ENCODE measurements around the gene SPAG16.

Gene SPAG16

DNA sequence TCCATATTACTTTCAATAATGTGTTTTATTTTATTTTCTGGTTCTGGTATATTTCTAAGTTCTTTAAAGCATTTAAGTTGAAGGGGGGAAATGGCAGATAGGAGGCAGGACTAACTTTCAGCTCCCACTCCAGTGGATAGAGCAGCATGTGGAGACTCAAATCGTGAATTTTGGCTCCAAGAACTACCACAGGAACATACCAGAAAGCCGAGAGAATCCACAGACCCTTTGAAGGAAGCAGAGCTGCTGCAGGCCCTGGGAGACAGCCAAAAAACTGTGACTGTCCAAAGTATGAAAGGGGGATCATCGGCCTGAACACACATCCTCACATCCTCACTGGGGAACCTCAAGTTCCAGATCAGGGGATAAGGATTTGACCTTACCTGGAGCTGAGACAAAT, 919.0 kb downstream of the SPAG16 start:
- no peak for DNase-seq

DNA sequence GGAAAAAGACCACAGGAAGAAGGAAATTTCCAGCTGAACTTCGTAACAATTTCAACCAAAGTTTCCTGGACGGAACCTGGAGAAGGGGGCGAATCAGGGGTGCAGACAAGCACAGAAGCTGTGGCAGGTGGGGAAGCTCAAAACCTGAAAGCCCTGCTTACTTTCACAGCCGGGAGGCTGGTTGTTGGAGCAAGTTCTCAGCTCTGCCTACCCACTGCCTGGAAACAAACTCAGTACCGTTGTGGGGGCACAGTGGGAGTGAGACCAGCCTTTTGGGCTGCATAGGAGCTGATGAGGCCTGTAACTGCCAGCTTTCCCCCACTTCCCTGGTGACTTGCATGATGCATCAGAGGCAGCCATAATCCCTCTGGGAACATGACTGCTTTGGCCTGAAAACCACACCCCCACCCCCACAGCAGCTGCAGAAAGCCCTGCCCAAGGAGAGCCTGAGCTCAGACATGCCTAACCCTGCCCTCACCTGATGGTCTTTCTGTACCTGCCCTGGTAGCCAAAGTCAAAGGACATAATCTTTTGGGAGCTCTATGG, 919.6 kb downstream of the SPAG16 start:
- no peak for DNase-seq

DNA sequence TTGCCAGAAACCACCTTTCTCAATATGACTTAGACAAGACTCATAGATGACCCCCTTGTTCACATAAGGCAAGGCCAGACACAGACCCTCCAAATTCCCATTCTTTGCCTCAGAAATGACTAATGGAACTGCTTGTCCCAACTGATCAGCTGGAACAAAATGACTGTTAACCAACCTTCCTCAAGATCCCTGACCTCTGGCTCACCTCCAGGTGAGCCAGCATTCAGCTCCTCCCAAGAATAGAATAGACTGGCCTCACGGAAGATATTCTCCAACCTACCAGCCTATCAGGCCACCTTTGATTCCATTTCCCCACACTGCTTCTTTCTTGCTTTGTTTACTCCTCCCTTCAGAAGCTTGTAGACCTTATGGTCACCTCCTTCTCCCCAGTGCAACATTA, 930.8 kb downstream of the SPAG16 start:
- no peak for DNase-seq

DNA sequence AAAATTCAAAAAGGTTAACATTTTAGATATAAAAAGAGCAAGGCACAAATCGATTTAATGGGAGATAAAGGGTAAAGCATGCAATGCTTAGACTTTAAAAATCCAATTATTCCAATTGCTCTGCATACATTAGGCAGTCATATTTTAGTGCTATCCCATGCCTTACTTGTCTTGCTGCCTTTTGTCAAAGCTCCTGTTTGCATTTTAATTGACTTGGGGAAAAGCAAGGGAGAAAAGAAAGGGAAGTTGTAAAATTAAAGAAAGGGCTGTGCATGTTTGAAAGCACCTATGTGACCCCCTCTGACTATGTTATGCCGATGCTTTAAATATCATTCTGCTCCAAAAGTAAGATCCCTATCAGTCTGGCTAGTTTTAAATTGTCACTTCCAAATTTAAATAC, 932.9 kb downstream of the SPAG16 start:
- DNase-seq: no peak

DNA sequence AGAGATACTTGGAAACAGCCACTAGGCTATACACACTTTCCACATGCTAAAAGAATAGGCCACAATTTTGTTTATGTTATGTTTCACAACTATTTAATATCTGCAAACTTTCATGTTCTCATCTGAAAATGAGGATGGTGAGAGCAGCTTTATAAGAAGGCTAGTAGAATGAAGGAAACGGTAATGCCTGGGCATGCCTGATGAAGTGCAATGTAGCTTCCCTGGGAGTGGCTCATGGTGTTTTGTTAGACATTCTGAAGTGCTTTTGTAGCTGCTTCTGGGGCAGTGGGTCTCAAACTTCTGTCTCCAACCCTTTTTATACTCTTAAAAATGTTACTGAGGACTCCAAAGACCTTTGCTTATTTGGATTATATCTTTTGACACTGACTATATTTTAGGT, 933.3 kb downstream of the SPAG16 start:
- no peak for DNase-seq

DNA sequence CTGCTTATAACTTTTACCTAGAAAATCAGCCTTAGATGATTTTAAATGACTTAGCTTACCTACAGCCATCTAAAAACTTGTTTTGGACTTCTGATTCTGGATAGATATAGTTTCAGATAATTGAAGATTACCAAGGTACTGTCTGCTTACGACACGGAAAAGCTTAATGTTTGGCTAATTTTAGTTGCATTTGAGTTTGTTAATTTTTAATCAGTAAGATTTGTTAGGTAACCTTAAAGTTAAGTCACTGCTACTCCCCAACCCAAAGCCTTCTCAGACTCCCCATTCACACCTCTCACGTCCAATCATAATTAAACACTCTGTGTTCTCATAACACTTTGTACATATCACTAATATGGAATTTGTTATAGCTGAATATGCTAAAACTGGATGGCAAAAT, 936.0 kb downstream of the SPAG16 start:
- no peak for DNase-seq

DNA sequence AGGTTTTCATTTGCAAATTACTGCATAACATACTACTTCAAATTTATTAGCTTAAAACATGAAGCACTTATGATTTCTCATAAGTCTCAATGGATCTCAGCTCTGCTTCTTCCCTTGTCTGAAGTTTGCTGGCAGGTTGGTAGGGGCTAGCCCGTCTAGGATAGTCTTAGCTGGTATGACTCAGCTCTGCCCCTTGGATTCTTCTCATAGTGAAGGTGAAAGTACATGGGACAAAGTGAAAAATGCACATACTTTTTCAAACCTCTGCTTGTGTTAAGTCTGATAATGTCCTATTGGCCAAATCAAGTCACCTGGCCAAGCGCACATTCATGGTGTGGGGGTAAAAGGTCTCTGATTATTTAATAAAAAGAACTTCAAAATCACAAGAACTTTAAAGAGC, 941.8 kb downstream of the SPAG16 start:
- DNase-seq: no peak

DNA sequence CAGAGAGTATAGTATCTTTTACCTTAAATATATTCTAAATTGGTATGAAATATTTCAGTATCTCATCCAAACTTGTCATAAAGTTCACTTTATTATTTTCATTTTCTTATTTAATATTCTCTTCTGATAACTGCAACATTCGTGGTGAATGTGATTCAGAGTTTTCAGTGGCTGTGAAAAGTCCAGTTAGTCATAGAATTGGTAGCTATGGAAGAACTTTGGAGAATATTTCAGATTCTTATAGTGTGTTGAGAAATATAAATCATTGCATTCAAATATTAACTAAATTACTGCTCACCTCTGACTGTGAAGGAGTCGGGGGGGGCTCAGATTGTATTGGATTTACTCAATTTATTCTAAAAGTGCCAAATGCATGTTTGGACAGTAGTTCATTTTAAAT, 948.0 kb downstream of the SPAG16 start:
- DNase-seq: no peak

DNA sequence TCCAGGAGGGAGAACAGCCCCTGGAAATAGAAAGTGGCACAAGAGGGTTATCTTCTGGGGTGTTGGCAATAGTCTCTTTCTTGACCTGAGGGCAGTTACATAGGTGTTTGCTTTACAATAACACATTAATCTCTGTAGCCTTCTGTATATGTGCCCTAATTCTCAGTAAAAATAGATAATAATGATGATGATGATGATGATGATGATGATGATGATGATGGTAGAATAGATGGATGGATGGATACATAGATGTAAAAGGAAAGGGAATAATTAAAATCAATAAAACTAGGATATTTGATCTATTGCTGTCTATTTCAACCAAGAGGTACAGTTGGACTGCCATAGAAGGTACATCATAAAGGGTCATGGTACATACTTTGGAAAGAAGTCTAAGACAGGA, 948.9 kb downstream of the SPAG16 start:
- no peak for DNase-seq

DNA sequence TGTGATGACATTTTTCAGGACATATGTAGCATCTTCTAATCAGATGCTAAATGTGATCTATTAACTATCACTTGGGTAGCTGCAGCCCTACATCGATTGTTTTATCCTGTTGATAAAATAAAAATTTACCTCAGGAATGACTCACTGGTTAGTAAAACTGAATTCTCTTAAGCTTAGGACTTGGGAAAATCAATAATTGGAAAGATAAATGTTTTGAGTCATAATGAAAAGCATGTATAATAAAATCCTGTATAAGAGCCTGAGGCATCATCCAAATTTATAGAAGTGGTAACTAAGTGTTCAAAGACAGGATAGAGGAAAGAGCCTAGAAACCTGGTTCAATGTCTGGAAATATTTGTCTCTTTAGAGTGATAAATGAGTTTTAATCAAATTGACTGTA, 958.5 kb downstream of the SPAG16 start:
- DNase-seq: no peak

DNA sequence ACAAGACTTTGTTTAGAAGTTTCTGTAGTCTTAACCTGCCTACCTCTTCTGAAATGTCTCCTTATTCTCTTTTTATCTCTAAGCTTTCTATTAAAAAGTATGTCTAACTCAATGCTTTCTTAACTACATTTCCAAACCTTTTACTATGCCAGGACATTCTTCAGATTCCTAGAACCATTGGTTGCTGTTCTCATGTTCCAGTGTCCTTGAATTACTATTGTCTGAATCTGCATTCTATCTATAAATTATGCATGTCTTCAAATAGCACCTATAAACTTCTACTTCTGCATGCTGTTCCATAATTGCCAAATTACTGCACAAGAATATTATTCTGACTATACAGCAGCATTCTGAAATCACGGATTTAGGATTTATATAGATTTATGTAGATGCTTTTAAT, 960.6 kb downstream of the SPAG16 start:
- DNase-seq: no peak

DNA sequence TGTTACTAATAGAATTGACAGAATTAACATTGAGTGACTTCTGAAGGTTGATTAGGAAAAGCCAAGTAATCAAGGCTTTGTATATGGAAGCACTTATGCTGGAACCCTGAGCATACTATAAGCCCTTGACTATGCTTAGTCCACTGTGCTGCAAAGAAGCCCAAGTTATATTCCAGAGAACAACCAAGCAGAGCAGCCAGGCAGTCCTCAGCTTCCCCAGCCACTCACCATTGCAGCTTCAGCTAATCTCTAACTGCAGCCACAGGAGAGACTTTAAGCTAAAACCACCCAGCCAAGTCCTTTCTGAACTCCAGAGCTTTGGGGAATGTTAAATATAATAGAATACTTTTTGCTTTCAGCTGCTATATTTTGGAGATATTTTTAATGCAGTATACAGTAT, 962.2 kb downstream of the SPAG16 start:
- DNase-seq: no peak

DNA sequence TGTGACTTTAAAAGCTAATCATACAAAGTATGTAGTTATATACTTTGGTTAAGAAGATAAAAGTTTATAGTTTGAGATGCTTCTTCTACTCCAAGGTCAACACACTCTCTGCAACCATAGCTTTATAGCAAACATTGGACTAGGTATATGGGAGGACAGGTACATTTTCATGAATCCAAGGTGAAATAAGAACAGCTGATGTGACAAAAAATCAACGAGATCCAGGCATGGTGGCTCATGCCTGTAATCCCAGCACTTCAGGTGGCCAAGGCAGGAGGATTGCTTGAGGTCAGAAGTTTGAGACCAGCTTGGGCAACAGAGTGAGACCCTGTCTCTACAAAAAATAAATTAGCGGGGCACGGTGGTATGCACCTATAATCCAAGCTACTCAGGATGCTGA, 963.3 kb downstream of the SPAG16 start:
- no peak for DNase-seq

DNA sequence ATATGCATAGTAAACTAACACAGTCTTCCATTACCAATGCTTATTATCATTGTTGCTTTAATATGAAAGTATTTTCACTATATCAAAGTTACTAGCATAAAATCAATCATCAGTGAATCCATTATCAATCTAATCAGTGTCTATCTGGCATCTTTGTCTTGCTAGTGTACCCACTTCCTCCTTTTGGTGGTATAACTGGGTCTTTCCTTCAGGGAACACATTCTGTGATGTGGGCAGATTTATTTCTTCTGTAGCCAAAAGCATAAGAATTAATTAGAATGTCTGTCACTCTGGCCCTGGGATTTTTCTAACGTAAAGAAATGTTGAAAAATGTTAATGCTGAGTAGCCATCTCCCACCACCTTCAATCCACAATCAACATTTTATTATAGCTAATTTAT, 970.8 kb downstream of the SPAG16 start:
- no peak for DNase-seq

DNA sequence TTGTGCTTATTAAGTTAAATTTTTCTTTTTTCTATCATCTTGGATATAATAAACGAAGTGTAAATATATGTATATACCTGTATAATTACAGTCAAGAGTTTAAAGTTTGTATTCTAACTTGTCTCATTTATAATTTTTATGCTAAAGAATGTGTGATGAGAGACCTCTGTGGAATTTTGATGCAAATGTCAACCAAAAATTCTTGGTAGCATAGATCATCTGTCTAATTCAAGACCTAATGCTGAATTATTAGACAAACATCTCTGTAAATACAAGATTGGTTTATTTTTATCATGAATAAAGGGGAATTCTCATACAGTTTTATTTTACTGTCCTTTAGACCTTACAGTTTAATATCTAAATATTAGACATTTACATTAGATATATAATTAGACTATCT, 977.4 kb downstream of the SPAG16 start:
- no peak for DNase-seq

DNA sequence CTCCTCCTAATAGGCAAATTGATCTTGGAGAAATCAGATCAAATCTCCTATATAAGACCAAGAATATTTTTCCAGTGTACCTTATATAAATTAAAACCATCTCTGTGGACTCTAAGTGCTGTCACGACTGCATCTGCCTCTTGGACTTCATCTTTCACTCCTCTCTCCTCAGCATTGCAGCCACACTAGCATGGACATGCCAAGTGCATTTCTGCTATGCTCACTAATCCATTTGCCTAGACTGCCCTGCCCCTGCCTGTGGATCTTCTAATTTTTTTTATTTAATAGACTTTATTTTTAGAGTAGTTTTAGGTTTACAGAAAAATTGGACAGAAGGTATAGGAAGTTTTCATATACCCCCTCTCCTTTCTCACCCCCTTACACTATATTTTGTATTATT, 979.9 kb downstream of the SPAG16 start:
- DNase-seq: no peak

DNA sequence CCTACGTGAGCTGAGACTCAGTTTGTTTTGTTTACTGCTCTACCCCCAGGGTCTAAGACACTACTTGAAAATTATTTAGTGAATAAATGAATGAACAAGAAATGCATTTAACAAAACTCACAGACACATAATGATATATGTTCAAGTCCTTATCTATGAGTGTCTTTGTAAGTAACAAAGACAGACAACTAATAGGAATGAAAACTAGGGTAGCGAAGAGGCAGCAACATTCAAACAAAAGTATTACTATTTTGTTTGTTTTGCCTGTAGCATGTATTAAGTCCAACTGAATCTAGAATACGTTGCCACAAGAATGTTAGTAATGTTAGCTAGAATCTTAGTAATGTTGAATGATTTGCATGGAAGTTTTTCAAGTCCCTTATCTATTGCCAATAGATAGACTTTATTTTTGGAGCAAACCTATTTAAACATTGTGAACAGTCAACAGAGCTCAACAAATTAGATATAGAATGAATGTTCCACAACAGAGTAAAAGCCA, 981.8 kb downstream of the SPAG16 start:
- DNase-seq: no peak

DNA sequence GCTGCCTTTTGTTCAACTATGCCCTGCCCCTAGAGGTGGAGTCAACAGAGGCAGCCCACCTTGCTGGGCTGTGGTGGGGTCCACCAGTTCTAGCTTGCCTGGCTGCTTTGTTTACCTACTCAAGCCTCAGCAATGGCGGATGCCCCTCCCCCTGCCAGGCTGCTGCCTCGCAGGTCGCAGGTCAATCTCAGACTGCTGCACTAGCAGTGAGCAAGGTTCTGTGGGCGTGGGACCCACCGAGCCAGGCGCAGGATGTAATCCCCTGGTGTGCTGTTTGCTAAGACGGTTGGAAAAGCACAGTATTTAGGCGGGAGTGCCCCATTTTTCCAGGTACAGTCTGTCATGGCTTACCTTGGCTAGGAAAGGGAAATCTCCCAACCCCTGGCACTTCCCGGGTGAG, 993.6 kb downstream of the SPAG16 start:
- no peak for DNase-seq

DNA sequence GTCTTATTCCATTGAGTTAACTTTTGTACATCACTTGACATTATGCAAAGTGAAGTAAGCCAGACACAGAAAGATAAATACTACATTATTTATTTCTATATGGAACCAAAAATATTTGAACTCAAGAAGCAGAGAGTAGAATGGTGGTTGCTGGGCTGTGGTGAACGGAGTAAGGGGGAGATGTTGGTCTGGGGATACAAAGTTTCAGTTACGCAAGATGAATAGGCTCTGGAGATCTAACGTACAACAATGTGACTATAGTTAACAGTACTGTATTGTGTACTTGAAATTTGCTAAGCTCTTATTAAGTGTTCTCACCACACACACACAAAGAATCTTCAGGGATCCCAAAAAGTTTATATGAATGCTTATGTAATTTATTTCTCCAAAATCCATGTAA, 1001.7 kb downstream of the SPAG16 start:
- DNase-seq: no peak

DNA sequence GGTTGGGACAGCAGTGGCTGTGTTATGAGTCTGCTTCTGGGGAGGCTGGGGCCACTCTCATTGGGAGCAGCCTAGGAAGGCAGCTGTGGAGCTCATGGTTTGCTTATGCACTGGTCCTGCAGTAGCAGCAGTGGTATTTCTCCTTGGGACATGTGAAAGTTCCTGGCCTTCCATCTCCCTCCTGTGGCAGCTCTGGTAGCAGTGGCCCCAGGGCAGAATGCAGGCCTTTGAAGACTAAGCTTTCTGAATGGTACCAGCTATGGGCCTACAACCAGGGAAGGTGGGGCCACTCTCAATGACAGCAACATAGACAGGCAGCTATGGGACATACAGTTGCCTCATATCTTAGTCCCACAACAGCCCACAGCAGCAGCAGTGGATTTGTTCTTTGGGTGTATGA, 1009.3 kb downstream of the SPAG16 start:
- DNase-seq: no peak

DNA sequence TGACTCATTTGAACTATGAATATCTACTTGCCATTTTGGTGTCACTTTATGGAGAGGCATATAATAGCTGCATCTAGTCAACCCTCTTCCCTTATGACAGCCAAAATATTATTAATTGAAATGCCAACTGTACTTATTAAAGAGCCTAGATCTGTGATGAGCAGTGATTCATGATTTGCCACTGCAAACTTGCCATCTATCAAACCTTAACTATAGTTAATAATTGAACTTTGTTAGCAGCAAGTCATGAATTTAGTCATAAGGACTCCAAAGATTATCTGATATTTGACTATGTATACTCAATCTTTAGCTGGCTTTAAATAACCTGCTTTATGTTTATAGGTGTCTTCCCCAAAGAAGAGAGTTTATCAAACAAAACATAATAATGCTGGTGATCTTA, 1010.2 kb downstream of the SPAG16 start:
- no peak for DNase-seq

DNA sequence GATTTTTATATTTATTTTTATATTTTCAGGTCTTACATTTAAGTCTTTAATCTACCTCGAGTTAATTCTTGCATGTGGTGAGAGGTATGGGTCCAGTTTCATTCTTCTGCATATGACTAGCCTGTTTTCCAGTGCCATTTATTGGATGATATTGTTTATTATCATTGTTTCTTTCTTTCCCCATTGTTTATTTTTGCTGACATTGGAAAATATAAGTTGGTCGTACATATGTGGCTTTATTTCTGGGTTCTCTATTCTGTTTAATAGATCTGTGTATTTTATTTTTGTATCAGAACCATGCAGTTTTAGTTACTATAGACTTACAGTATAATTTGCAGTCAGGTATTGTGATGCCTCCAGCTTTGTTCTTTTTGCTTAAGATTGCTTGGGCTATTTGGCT, 1013.2 kb downstream of the SPAG16 start:
- DNase-seq: no peak

DNA sequence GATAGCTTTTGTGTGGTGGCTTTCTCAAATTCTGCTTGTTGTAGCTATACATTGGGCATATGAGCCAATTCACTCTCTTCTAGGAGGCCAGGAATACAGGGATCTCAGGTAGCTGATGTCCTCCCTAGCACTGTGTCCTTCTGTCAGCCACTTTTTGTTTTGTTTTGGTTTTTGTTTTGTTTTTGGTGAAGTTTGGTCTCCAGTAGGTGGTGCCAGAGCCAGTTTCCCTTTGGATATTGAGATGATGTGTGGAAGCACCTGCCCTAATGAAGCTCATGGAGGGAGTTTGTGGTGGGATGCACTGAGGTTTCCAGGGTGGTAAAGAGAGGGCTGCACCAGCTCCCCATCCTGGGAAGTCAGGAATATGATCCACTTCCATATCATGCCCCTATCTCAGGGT, 1026.1 kb downstream of the SPAG16 start:
- DNase-seq: no peak

DNA sequence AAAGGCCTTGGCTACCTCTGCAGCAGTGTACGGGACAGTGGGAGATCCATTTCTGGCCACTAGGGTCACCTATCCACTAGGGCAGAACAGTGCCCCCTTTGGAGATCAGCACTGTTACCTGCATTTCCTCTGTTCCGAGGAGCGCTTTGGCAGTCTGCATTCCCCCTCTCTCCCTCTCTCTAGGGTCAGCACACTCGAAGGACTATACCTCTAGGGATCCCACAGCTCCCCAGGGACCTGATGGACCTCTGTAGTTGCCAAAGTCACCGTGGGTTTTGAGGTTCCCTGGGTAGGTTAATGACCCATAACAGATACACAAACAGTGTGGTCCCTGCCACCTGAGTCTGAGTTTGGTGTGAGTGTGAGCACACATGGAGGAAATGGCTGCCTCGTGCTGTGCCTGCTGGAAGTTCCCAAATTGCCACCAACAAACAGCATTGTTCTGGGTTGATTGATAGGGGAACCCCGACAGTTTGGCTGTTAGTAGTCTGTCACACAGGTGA, 1026.8 kb downstream of the SPAG16 start:
- DNase-seq: no peak

DNA sequence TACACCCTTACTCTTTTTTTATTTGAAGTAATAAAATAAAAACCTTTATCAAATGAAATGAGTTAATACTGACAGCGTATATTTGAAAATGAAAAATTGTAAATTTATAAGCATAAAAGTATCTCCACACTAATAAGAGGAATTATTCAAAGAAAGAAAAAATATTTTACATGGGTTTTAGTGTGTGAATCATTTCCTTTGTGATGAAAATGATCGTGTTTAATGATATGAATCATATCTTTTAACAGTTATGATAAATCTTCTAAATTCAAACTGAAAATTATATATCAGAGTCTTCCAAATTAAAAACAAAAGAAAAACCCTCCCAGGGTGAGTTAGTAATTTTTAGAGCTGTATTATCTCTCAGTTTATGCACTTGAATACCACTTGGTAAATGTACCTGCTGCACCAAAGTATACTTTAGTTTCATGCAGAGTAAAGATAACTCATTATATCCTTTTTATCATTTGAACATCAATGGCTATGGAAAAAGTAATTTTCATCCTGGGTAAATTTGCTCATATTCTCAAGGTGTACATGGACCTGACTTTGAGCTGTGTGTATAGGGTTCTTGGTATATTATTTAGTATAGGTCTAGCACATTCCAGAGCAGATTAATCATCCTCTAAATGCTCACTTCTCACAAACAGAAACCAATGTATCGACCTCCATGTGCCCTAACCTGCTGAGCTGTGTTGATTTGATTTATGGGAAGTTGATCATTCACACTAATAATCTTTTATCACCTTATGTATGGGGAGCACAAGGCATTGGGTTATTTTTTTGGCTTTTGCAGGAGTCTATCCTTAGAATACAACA, 1027.9 kb downstream of the SPAG16 start:
- no peak for DNase-seq

Measured in NK-92 treated with Interleukin-12 subunit alpha and Interleukin-12 subunit beta, amount 100 ng/mL, for 24 hours (cell line).